GM18870 (cell line): ENCODE results near the gene OST4.

Experiments used
- ATAC-seq: cut with Tn5 transposase; IDR thresholded peaks from one replicate; pipeline ENCODE4 v1.9.1; 2021; ENCODE audit warnings: moderate library complexity; ENCODE audit not compliant: unreplicated experiment

OST4 gene

GRCh38 chr2:27054721-27055120 lies 16.7 kb downstream of the OST4 start:
- no peak for ATAC-seq

GRCh38 chr2:27053776-27054175 lies 17.7 kb downstream of the OST4 start:
- ATAC-seq, result no peak

- no peak for ATAC-seq
Observed at GRCh38 chr2:27053321-27053720, 18.1 kb downstream of the OST4 start.

GRCh38 chr2:27051902-27052645 lies 19.4 kb downstream of the OST4 start:
- no peak for ATAC-seq

GRCh38 chr2:27050996-27051901 lies 20.2 kb downstream of the OST4 start, which contains the start of gene AGBL5:
Gene AGBL5, plus strand, starts transcription at chr2:27051668. Its CDS starts 1,291 bp downstream, at chr2:27052959.
- ATAC-seq, result peak; percentile 60

- peak; percentile 55 for ATAC-seq
Observed at GRCh38 chr2:27050281-27050995, 21.0 kb downstream of the OST4 start.

- ATAC-seq, result no peak
Observed at GRCh38 chr2:27049422-27050280, 21.8 kb downstream of the OST4 start.

GRCh38 chr2:27042985-27043634 lies 28.3 kb downstream of the OST4 start:
- ATAC-seq, result no peak

- no peak for ATAC-seq
Observed at GRCh38 chr2:27042159-27042661, 29.2 kb downstream of the OST4 start.

- ATAC-seq, result no peak
Observed at GRCh38 chr2:27041752-27042151, 29.7 kb downstream of the OST4 start.

GRCh38 chr2:27040282-27040681 lies 31.2 kb downstream of the OST4 start:
- no peak for ATAC-seq

GRCh38 chr2:27039871-27040270 lies 31.6 kb downstream of the OST4 start:
- no peak for ATAC-seq

- no peak for ATAC-seq
Observed at GRCh38 chr2:27039426-27039825, 32.0 kb downstream of the OST4 start.

GRCh38 chr2:27038631-27039339 lies 32.7 kb downstream of the OST4 start:
- no peak for ATAC-seq

GRCh38 chr2:27038012-27038411 lies 33.4 kb downstream of the OST4 start:
- no peak for ATAC-seq

GRCh38 chr2:27033253-27033852 lies 38.1 kb downstream of the OST4 start:
- peak; percentile 6 for ATAC-seq

- peak; percentile 58 for ATAC-seq
Observed at GRCh38 chr2:27032495-27033252, 38.8 kb downstream of the OST4 start, which contains the start of gene TMEM214. Gene TMEM214, plus strand, starts transcription at chr2:27032965. Its CDS starts 51 bp downstream, at chr2:27033016.

GRCh38 chr2:27029051-27029450 lies 42.4 kb downstream of the OST4 start:
- ATAC-seq, result no peak
